IMR-90 (cell line): ENCODE measurements around the gene ACBD7.

Experiments
- CEBPB ChIP-seq: IDR thresholded peaks from 2 replicates; pipeline ENCODE4 v1.6.1; 2012; ENCODE audit warnings: low read depth, low read length, improper control_type of control experiment
- CHD1 ChIP-seq: IDR thresholded peaks from 2 replicates; pipeline ENCODE4 v1.6.1; 2012; ENCODE audit warnings: low read depth, low read length, improper control_type of control experiment
- CTCF ChIP-seq: conservative IDR thresholded peaks from 2 replicates; pipeline ENCODE4 v1.5.1; 2012; ENCODE audit warnings: mild to moderate bottlenecking, low read depth, low read length, improper control_type of control experiment
- ELK1 ChIP-seq: fragments of 150-350 bp; IDR thresholded peaks from 2 replicates; pipeline ENCODE4 v1.6.1; 2016; ENCODE audit warnings: low read depth, mild to moderate bottlenecking, low read length, moderate library complexity, borderline replicate concordance
- FOS ChIP-seq: fragments of 150-350 bp; IDR thresholded peaks from 2 replicates; pipeline ENCODE4 v1.6.1; 2016; ENCODE audit warnings: low read depth, low read length
- MAFK ChIP-seq: IDR thresholded peaks from 2 replicates; pipeline ENCODE4 v1.6.1; 2012; ENCODE audit warnings: low read depth, low read length, improper control_type of control experiment
- MAZ ChIP-seq: IDR thresholded peaks from 2 replicates; pipeline ENCODE4 v1.6.1; 2012; ENCODE audit warnings: low read depth, mild to moderate bottlenecking, low read length, improper control_type of control experiment, moderate library complexity, borderline replicate concordance
- MXI1 ChIP-seq: IDR thresholded peaks from 2 replicates; pipeline ENCODE4 v1.6.1; 2012; ENCODE audit warnings: low read depth, mild to moderate bottlenecking, low read length, moderate library complexity, borderline replicate concordance
- POLR2A ChIP-seq: IDR thresholded peaks from 2 replicates; pipeline ENCODE4 v1.6.1; 2012; ENCODE audit warnings: mild to moderate bottlenecking, low read depth, low read length
- RAD21 ChIP-seq: IDR thresholded peaks from 2 replicates; pipeline ENCODE4 v1.6.1; 2012; ENCODE audit warnings: low read length, improper control_type of control experiment
- RCOR1 ChIP-seq: IDR thresholded peaks from 2 replicates; pipeline ENCODE4 v1.6.1; 2012; ENCODE audit warnings: mild to moderate bottlenecking, low read length, improper control_type of control experiment; ENCODE audit not compliant: insufficient replicate concordance
- RFX5 ChIP-seq: IDR thresholded peaks from 2 replicates; pipeline ENCODE4 v1.8.0; 2012; ENCODE audit warnings: low read depth, mild to moderate bottlenecking, low read length, moderate library complexity
- SMC3 ChIP-seq: fragments of 150-350 bp; IDR thresholded peaks from 2 replicates; pipeline ENCODE4 v1.6.1; 2016; ENCODE audit warnings: low read depth, mild to moderate bottlenecking, antibody characterized with exemption, low read length, moderate library complexity
- USF2 ChIP-seq: fragments of 150-350 bp; IDR thresholded peaks from 2 replicates; pipeline ENCODE4 v1.6.1; 2017; ENCODE audit warnings: mild to moderate bottlenecking, antibody characterized with exemption, low read length, low read depth

GRCh38 chr10:15136129-15137035 is 47.8 kb upstream of the ACBD7 start:
- TF ChIP-seq CTCF: no peak
- no peak for TF ChIP-seq SMC3
- no peak for TF ChIP-seq USF2
- TF ChIP-seq RFX5: no peak
- TF ChIP-seq MAZ: no peak
- no peak for TF ChIP-seq RAD21
- TF ChIP-seq CEBPB: no peak
- no peak for TF ChIP-seq POLR2A
- TF ChIP-seq CHD1: no peak
- no peak for TF ChIP-seq FOS
- TF ChIP-seq ELK1: no peak
- TF ChIP-seq RCOR1: no peak
- no peak for TF ChIP-seq MXI1
- no peak for TF ChIP-seq MAFK
